Stimulated activated CD4-positive, alpha-beta T cell treated with anti-CD3 and anti-CD28 coated beads, TNF-alpha, amount 100 ng/mL, for 1 hour (primary cell): ENCODE measurements around the gene TVP23C.

Experiments used
- DNase-seq, 3 donors: peaks; one replicate each; pipeline ENCODE4 v3.0.0-alpha.2; 2020; ENCODE audit warnings: low read depth in 3 of 3, low spot score in 1 of 3

TVP23C gene

DNA sequence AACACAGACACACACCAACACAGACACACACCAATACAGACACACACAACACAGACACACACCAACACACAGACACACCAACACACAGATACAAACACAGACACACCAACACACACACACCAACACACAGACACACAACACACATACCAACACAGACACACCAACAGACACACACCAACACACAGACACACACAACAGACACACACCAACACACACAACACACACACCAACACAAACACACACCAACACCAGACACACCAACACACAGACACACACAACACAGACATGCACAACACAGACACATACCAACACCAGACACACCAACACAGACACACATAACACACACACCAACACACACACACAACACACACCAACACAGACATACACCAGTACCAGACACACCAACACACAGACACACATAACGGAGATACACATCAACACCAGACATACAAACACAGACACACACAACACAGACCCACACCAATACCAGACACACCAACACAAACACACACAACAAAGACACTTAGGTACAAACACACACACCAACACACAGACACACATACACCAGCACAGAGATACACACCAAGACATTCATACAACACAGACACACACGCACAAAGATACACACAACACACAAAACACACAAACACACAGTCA, 98.1 kb downstream of the TVP23C start:
- no peak for DNase-seq

DNA sequence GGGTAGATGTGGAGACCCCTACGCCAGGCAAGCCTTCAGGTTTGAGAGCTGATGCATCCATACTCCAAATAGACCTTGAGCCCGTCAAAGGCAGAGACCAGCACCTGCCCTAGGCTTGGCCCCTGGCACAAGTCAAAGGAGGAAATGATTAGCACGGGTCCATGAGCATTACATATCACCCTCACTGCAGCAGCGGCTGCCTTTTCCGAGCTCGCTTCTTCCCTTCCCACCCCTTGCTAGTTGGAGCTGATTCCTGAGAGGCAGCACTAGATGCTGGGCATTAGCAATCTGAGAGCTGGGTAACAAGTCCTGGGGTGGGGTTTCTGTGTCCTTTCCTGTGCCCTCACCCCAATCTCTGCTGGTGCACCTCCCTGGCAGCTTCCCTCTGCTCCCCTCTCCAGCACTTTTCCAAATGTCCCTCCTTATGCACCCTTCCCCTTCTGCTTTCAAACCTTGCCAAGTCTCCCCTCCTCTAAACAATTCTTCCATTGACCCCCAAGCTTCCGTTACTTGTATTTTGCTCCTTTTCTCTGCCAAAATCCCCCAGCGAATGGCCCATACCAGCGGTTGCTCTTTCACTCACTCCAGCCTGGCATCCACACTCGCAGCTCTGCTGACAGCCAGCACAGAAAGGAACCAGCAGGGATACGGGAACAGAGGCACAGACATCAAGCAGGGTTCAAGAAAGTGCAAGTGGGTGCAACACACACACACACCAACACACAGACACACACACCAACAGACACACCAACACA, 98.9 kb downstream of the TVP23C start:
- no peak for DNase-seq

DNA sequence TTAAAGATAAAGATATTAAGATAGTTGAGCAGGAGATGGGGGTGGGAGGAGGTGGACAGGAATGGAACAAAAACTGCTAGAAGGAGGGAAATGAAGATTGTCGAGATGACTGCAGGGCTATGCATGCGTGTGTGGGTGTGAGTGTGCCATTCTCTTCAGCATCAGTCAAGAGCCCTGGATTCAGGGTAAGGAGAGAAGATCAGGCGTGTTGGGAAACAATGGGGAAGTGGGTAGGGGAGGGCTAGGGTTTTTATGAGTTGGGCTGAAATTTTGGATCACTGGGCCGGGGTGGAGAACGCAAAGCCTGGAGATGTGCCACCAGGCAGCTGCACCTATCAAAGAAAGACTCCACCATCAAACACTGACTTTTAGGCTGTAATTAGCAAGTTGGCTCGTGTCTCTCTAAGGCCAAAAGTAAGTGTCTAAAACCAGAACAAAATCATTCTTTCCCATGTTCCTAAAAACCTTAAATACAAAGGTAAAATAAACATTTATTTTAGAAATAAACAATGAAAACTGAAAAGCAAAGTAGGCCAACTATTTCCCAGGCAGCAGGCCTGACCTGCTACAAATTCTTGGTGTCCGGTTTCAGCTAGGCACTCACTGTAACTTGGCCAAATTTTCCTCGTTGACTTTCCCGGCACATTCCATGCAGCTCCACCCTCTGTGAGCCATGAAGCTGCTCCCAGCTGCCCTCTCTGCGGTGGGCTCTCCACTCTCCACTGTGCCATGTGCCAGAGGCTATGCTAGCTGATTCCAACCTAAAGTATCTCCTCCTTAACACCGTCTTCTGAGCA, 100.1 kb downstream of the TVP23C start:
- no peak for DNase-seq

DNA sequence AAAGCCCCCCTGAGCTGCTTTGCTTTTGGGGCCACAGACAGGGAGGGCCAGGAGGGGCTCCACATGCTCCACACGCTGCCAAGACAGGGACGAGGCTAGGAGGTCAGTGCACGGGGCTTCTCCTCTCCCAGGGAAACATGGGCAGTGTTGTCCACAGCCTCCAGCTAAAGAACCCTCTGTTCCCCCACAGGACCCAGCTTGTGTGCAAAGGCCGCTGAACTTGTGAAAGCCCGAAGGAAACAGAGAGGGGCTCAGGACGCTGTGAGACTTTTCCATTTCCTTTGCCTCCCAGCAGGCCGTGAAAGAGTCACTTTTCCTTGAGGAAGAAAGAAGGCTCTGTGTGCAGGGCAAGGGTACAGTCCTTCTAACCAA, 105.6 kb downstream of the TVP23C start:
- DNase-seq, result no peak

DNA sequence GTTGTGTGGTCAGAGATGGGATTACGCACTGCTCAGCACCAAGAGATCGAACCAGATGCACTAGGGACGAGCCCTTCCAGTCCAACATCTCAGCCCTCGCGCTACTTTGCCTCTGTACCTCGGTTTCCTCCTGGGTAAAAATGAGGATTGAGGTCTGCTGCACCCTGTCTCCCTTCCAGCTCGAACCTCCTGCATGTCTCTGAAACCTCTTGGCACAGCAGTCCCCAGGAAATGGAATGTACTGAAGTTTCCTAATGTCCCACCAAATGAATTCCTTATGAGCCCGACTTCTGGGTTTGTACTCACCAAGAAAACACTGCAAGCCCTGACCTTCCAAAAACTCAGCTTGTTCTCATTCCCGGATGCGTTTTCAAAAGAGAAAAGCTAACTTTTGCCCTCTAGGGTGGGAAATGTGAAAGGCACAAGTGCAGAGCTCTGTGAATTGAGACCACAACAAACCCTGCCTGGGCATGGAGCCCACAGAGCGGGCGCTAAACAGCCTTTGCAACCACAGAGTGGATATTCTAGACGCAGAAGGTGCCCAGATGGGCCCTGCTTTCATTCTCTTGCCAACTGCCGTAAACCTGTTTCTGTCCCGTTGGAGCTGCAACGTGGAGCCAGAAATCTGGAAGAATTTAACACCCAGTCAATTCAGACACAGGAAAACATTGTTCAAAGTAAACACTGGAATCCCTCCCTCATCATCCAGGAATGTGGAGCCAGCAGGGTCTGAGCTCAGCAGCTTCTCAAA, 106.1 kb downstream of the TVP23C start:
- DNase-seq, result no peak

DNA sequence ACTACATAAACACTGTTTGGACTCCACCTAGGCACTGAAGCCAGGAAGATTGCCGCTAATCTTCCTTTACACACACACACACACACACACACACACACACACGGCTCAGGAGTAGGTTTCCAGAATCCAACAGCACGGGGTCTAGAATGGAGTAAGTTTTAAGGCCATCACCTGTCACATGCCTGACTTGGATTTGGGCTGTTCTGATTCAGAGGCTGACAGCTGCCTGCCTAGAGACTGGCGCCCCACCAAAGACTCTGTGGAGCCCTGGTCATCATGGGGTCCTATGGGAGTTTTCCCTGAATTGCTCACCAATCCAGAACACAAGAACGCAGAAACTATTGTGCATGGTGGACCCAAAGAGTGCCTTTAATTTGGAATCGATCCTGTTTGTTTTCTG, 106.8 kb downstream of the TVP23C start:
- no peak for DNase-seq

DNA sequence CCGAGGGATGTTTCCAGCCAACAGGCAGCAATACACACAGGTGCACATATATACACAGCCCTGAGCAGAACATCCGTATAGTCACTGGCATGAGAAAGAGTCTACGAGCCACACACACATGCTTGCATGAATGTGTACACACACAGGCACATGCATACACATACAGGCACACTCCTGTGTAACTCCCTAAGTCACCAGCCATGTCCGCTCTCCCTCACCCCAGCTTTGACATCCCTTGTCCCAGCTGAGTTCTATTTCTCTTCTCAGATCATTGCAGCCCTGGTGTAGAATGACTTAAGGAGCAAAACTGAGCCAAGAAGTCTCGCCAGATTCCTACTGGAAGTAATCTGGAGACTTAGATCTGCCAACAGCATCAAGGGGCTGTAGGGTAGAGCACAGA, 108.9 kb downstream of the TVP23C start:
- no peak for DNase-seq

DNA sequence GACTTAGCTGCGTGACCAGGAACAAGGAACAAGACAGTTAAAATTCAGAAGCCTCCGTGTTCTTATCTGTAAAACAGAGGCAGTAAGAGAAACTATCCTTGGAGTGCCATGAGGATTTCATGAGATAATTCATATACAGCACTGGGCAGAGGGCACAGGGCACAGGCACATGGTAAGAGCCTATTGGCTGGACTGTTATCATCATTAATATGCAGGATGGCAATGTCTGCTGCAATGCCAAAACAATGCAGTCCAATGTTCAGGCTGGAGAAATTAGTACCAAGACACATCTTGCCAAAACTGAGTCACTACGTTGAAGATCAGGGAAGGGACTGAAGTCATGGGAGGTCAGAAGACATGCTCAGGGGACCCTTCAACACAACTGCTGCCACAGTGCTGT, 109.5 kb downstream of the TVP23C start:
- no peak for DNase-seq

DNA sequence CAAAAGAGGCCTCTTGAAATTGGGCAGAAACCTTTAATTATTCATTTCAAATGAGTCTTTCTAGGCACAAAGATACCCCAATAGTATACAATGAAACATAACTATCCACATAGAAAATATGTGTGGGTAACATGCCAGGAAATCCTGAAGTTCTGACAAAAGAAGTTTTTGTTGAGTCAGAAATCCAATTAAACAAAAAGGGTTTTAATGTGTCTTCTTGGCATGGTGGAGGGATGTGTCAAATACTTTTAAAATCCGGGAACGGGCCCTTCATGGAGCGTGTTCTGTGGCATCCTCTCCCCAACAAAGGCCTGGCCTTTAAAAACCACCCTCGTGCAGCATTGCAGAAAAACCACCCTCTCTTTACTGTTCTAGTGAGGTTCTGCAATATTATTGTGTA, 110.0 kb downstream of the TVP23C start:
- DNase-seq, result no peak

DNA sequence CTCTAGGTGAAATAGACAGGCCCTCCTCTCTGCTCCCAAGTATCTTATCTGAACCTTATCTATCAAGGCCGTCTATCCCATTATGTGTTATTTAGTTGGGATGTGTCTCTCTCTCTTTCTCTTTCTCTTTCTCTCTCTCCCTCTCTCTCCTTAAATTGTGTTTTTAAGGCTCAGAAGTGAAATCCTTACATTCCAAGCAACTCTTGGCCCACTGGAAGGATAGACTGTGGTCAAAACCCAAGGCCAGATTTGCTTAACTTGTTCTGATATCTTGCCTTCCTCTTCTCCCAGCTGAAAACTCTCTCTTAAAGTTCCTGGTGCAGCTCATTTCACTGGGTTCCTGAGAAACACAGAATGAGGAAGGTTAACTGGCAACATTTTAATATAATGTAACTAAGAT, 110.5 kb downstream of the TVP23C start:
- DNase-seq, result no peak
